ENCODE results near the gene SERPINE2.

The SERPINE2 gene, protein sequence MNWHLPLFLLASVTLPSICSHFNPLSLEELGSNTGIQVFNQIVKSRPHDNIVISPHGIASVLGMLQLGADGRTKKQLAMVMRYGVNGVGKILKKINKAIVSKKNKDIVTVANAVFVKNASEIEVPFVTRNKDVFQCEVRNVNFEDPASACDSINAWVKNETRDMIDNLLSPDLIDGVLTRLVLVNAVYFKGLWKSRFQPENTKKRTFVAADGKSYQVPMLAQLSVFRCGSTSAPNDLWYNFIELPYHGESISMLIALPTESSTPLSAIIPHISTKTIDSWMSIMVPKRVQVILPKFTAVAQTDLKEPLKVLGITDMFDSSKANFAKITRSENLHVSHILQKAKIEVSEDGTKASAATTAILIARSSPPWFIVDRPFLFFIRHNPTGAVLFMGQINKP

GRCh38 chr2:224039080-224039769, at the start of gene SERPINE2:
TSS of gene SERPINE2 (minus strand) at chr2:224039286. CDS start at chr2:224001900, 37,386 bp downstream.
- peak; percentile 78 for DNase-seq
- Mint-ChIP-seq H3K4me3 (peak within 1 kb of the TSS; percentile 85), H3K36me3 (ENCODE audit: low read depth) (peaks cover 2% of the 10 kb centered on the region), H3K9me3 (no peaks in the 10 kb centered on the region), H3K27me3 (peaks cover 65% of the 10 kb centered on the region), H3K4me1 (ENCODE audit: low read depth) (peaks cover 26% of the 10 kb centered on the region), H3K27ac (peak within 1 kb of the TSS; percentile 26)

DNA sequence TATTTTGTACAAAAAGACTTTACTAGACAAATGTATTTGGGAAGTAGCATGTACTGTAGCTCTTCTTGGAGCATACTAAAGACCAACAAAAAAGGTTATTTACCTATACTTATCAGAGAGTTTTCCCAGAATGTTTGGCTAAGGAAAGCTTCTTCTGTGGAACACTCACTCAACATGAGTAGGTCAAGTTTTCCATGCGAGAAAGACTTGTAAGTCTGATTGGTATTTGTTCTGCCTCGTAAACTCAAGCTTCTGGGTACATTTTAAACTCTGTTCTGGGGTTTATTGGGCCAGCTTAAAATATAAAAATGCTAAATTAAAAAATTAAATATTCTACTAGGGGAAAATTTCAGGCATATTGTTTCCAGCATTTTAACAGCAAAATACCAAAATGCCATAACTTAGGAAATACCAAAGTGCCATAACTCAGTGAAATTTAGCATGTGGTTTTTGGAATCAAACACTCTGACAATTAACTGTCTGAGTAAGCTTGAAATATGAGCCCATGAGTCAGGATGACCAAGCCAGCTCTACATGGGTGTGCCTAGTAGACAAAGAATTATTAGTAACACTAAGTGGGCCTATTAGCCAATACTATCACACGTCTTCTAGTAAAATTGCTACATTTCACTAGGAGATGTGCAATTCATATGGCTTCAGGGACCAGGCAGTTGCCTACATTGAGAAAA, 47.3 kb upstream of the SERPINE2 start:
- no peak overlapping the region for H3K27ac Mint-ChIP-seq
- no peaks in the 10 kb centered on the region for H3K9me3 Mint-ChIP-seq
- no peaks in the 10 kb centered on the region for H3K36me3 Mint-ChIP-seq (ENCODE audit: low read depth)
- DNase-seq = no peak
- no peak overlapping the region for H3K4me3 Mint-ChIP-seq
- H3K27me3 Mint-ChIP-seq = no peaks in the 10 kb centered on the region
- peaks cover 6% of the 10 kb centered on the region for H3K4me1 Mint-ChIP-seq (ENCODE audit: low read depth)

DNA sequence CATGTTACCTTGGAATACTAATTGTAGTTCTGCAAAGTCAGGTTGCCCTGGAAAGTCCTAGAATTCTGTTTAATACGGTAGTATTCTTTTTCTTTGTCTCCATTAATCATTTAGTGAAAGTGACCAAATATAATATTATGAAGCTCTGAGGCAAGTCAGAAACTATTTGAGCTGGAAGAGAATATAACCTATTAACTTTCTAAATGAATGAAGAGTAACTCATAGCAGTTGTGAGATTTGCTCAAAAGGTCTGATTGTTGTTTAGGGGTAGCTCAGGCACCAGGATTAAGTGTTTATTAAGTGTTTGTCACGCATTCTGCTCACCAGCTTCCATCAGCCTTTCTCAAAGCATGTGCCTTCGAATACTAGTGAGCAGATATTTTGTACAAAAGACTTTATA, 46.7 kb upstream of the SERPINE2 start:
- Mint-ChIP-seq H3K4me1 (ENCODE audit: low read depth) (peaks cover 6% of the 10 kb centered on the region), H3K27me3 (no peaks in the 10 kb centered on the region), H3K9me3 (no peaks in the 10 kb centered on the region), H3K36me3 (ENCODE audit: low read depth) (no peaks in the 10 kb centered on the region), H3K4me3 (no peak overlapping the region), H3K27ac (no peak overlapping the region)
- no peak for DNase-seq

DNA sequence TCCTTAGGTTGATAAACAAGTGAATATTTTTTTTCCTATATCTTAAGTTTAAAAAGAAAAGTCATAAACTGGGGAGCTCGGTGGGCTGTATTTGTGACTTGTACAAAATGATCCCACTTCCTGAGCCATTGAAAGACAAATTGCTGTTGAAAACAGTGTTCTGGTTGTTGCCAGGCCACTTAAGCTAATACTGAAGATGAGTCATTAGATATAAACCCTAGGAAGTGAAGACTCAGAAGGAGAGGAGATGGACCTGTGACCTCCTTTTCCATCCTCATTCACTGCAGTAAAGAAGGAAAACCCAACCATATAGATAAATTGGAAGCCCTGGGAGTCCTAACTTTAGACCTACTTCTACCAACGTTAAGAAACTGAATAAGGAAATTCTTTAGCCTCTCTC, 46.2 kb upstream of the SERPINE2 start:
- no peak overlapping the region for H3K27ac Mint-ChIP-seq
- peaks cover 6% of the 10 kb centered on the region for H3K4me1 Mint-ChIP-seq (ENCODE audit: low read depth)
- no peak for DNase-seq
- no peak overlapping the region for H3K4me3 Mint-ChIP-seq
- no peaks in the 10 kb centered on the region for H3K36me3 Mint-ChIP-seq (ENCODE audit: low read depth)
- no peaks in the 10 kb centered on the region for H3K9me3 Mint-ChIP-seq
- no peaks in the 10 kb centered on the region for H3K27me3 Mint-ChIP-seq

DNA sequence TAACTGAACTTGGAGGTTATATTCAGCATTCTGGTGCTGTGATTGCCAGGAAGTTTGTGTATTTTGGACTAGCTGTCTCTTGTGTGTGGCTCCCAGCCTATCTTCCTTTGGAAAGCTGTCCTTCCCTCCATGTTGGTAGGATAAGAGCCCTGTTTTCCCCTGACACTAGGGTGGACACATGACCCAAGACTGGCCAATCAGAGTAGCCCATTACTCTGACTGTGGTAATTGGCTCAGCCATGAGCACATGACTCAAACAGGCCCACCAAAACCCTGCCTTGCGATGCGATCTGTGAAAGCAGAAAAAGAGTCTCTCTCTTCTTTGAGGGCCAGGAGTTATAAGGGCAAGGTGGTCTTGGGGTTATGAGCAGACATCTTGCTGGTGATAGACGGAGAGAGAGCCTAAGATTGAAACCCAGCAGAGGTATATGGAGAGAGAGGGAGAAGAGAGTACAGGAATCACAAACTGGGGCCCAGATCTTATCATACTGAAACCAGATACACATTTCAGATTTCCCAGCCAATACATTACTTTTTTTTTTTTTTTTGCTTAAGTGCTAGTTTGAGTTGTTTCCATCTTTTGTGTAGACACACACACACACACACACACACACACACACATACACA, 45.3 kb upstream of the SERPINE2 start:
- Mint-ChIP-seq H3K36me3 (ENCODE audit: low read depth) (no peaks in the 10 kb centered on the region), H3K4me1 (ENCODE audit: low read depth) (peaks cover 6% of the 10 kb centered on the region), H3K4me3 (no peak overlapping the region), H3K27ac (no peak overlapping the region), H3K9me3 (no peaks in the 10 kb centered on the region), H3K27me3 (no peaks in the 10 kb centered on the region)
- no peak for DNase-seq

- Mint-ChIP-seq H3K36me3 (ENCODE audit: low read depth) (no peaks in the 10 kb centered on the region), H3K9me3 (no peaks in the 10 kb centered on the region), H3K27me3 (no peaks in the 10 kb centered on the region), H3K4me1 (ENCODE audit: low read depth) (peaks cover 6% of the 10 kb centered on the region), H3K4me3 (no peak overlapping the region), H3K27ac (no peak overlapping the region)
- no peak for DNase-seq
Observed at GRCh38 chr2:224083638-224084037, 44.6 kb upstream of the SERPINE2 start.

DNA sequence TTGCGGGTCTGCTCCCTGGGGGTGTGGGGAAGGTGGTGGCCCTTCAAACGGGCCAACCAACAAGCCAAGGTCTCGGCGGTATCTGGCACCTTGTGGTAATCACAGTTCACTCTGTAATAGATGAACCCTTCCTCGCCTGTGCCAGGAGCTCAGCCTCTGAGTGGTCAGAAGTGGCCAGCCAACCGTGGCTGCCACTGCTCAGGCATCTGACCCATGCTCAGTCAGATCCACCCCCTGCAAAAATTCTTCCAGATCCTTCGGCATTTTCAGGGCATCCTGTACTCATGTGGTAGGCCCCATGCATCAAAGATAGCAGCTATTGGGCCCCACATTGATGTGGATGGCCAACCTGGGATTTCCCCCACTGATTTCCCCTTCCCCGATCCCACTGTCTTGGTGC, 39.6 kb upstream of the SERPINE2 start:
- Mint-ChIP-seq H3K27ac (no peak overlapping the region), H3K4me1 (ENCODE audit: low read depth) (no peaks in the 10 kb centered on the region), H3K36me3 (ENCODE audit: low read depth) (no peaks in the 10 kb centered on the region), H3K9me3 (no peaks in the 10 kb centered on the region), H3K4me3 (no peak overlapping the region), H3K27me3 (no peaks in the 10 kb centered on the region)
- no peak for DNase-seq

DNA sequence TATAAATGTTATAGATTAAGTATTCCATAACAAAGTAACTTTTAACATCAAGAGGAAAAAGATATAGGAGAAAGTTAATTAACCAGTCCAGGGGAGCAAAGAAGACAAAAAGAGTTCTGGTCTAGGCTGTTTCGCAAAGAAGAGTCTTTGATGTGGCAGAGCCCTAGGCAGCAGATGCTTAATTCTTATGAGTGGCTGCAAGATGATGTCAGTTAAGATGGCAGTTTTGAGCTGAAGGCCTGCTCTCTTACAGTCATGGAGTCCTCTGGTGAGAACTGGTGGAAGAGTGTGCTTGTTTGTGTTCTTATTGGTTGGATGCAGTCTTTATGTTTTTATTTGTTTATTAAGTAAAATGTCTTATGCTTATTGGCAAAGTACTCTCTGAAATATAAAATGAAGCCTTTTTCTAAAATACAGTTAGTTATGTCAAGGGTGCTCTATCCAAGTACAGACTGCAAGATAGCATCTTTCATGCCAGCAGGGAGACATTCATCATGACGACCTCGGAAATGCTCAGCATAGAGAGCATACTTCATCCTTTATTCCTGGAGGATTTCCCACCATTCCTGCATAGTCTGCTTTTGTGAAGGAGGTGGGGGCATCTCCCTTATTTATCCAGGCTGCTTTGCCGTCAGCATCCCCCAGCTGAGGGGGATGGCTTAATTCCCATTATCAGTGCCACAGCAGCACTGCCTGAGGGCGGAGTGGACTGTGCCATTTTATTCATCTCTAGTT, 38.9 kb upstream of the SERPINE2 start:
- Mint-ChIP-seq H3K27ac (no peak overlapping the region), H3K4me1 (ENCODE audit: low read depth) (no peaks in the 10 kb centered on the region), H3K9me3 (no peaks in the 10 kb centered on the region), H3K27me3 (no peaks in the 10 kb centered on the region), H3K36me3 (ENCODE audit: low read depth) (no peaks in the 10 kb centered on the region), H3K4me3 (no peak overlapping the region)
- DNase-seq = no peak

DNA sequence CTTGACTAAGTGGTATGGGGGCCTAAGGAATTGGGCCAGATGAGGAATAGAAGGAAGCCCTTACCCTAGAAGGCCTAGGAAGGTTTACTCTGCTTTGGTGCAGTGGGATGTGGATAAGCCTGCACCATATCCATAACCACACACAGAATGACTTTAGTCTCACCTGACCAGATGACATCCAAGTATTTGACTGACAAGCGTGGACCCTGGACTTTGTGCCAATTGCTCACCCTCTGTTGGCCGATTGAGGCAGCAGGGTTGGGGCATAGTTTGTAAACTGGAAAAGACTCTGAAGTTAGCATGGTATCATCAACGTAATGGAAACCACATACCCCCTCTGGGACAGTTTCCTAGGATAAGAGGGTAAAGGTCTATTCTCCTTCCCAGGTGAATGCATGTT, 36.5 kb upstream of the SERPINE2 start:
- H3K27ac Mint-ChIP-seq = no peak overlapping the region
- H3K36me3 Mint-ChIP-seq (ENCODE audit: low read depth) = no peaks in the 10 kb centered on the region
- H3K4me1 Mint-ChIP-seq (ENCODE audit: low read depth) = no peaks in the 10 kb centered on the region
- no peaks in the 10 kb centered on the region for H3K27me3 Mint-ChIP-seq
- DNase-seq = no peak
- no peak overlapping the region for H3K4me3 Mint-ChIP-seq
- no peaks in the 10 kb centered on the region for H3K9me3 Mint-ChIP-seq

DNA sequence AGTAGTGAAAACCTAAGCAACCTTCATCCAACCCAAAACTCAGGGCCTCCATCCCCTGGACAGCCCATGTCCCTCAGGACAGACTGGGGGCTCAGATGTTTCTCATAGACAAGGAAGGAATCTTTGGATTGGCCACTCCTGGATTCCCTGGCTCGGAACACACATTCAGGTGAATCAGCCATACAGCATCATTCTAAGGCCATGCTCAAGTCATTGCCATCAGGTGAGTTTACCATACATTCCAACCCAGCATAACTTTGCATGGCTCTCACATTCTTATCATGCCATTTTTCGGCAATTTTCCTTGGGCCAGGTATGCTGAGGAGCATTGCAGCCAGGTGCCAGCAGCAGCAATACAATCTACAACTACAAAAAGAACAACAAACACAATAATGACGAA, 34.6 kb upstream of the SERPINE2 start:
- H3K4me3 Mint-ChIP-seq = no peak overlapping the region
- H3K9me3 Mint-ChIP-seq = no peaks in the 10 kb centered on the region
- H3K27me3 Mint-ChIP-seq = peaks cover 3% of the 10 kb centered on the region
- no peak for DNase-seq
- no peak overlapping the region for H3K27ac Mint-ChIP-seq
- no peaks in the 10 kb centered on the region for H3K36me3 Mint-ChIP-seq (ENCODE audit: low read depth)
- no peaks in the 10 kb centered on the region for H3K4me1 Mint-ChIP-seq (ENCODE audit: low read depth)

GRCh38 chr2:224072541-224073188, 33.6 kb upstream of the SERPINE2 start:
- no peaks in the 10 kb centered on the region for H3K4me1 Mint-ChIP-seq (ENCODE audit: low read depth)
- no peak overlapping the region for H3K27ac Mint-ChIP-seq
- no peaks in the 10 kb centered on the region for H3K36me3 Mint-ChIP-seq (ENCODE audit: low read depth)
- no peak for DNase-seq
- H3K9me3 Mint-ChIP-seq = no peaks in the 10 kb centered on the region
- no peak overlapping the region for H3K4me3 Mint-ChIP-seq
- peaks cover 3% of the 10 kb centered on the region for H3K27me3 Mint-ChIP-seq

- no peaks in the 10 kb centered on the region for H3K4me1 Mint-ChIP-seq (ENCODE audit: low read depth)
Observed at GRCh38 chr2:224069172-224069571, 30.1 kb upstream of the SERPINE2 start.

DNA sequence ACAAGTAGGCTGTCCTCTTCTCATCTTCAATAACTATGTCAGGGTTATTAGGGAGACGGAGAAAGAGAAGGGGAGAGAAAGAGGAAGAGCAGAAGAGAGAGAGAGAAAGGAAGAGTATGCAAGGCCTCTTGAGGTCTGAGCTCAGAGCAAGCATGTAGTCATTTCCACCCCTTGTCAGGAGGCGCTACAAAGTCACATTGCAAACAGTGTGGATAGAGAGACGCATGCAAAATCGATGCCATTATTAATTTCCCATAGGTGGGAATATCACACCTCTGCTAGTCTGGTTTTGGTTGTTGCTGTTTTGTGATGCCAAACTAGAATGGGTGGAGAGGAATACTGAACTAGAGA, 24.2 kb upstream of the SERPINE2 start:
- no peaks in the 10 kb centered on the region for H3K9me3 Mint-ChIP-seq
- H3K27me3 Mint-ChIP-seq = no peaks in the 10 kb centered on the region
- H3K4me1 Mint-ChIP-seq (ENCODE audit: low read depth) = no peaks in the 10 kb centered on the region
- H3K4me3 Mint-ChIP-seq = no peak overlapping the region
- H3K36me3 Mint-ChIP-seq (ENCODE audit: low read depth) = no peaks in the 10 kb centered on the region
- DNase-seq = no peak
- no peak overlapping the region for H3K27ac Mint-ChIP-seq

More at GRCh38 chr2:224069172-224069571, 30.1 kb upstream of the SERPINE2 start:
- Mint-ChIP-seq H3K27me3 (peaks cover 3% of the 10 kb centered on the region), H3K36me3 (ENCODE audit: low read depth) (no peaks in the 10 kb centered on the region), H3K9me3 (no peaks in the 10 kb centered on the region), H3K4me3 (no peak overlapping the region), H3K27ac (no peak overlapping the region)
- DNase-seq = no peak

Measured in activated T-cell treated with anti-CD3 and anti-CD28 coated beads, Interleukin-2, amount 50 U/mL, for 24 hours (primary cell).